GM21576 (cell line): ENCODE results near the gene OGT.
A peak's percentile ranks its signal among the peaks of the same experiment; 100 is the strongest.
"Not testable (repeated sequence)": the region's sequence is repeated elsewhere in the genome, so short reads cannot be mapped to it uniquely, and the experiment has no call there.

Experiments
- ATAC-seq: cut with Tn5 transposase; IDR thresholded peaks from one replicate; pipeline ENCODE4 v1.9.1; 2021; ENCODE audit warnings: mild to moderate bottlenecking, moderate library complexity; ENCODE audit not compliant: unreplicated experiment

The OGT gene

DNA sequence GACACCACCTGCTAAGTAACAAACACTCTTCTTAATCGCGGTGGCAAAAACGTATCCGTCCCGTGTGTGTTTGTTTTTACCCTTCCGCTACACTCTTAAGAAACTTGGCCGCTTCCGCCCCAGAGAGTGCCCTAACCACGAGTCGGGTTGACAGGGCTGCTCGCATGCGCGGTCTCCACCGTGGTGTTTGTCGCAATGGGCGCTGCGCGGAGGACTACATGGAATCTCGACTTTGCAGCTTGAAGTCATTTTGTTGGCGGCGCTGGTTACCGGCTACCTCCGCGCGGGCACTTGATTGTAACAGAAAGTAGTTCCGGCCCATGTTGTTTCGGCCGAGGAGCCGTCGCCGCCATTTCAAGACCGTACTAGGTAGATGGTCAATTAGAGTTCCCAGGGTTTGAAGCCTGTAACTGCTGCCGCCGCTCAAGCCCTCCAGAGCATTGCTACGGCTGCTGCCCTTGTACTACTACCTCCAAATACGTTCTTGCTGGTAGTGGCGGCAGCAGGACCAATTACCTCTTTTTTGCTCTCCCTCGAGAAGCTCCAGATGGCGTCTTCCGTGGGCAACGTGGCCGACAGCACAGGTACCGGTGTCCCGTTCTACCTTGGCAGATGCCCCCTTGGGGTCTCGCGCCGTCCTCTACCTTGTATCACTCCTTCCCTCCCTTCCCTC is at the start of gene OGT:
Gene OGT (plus strand): TSS at position 352 of the 673 bp plus-strand sequence. CDS start 196 bp downstream, at position 548.
- ATAC-seq: peak; percentile 66

GRCh38 chrX:71487814-71488213 is 45.1 kb upstream of the OGT start:
- ATAC-seq: no peak

DNA sequence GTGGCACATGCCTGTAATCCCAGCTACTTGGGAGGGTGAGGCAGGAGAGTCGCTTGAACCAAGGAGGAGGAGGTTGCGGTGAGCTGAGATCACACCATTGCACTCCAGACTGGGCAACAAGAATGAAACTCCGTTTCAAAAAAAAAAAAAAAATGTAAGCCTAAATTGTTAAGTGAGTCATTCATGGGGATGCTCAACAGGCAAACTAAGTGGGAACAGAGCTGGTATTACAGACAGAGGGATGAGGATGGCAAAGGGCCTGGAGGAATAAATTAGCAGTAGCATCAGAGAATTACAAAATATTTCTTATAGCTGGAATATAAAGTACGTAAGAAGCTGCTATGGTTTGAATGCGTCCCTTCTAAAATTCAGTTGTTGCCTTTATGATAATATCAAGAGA is 43.4 kb upstream of the OGT start:
- no peak for ATAC-seq

- no peak for ATAC-seq
Observed at GRCh38 chrX:71492231-71493065, 40.5 kb upstream of the OGT start.

- ATAC-seq: no peak
Observed at GRCh38 chrX:71493111-71493613, 39.7 kb upstream of the OGT start.

GRCh38 chrX:71495979-71496378 is 36.9 kb upstream of the OGT start:
- ATAC-seq: not testable (repeated sequence)

GRCh38 chrX:71496476-71496875 is 36.4 kb upstream of the OGT start:
- no peak for ATAC-seq

DNA sequence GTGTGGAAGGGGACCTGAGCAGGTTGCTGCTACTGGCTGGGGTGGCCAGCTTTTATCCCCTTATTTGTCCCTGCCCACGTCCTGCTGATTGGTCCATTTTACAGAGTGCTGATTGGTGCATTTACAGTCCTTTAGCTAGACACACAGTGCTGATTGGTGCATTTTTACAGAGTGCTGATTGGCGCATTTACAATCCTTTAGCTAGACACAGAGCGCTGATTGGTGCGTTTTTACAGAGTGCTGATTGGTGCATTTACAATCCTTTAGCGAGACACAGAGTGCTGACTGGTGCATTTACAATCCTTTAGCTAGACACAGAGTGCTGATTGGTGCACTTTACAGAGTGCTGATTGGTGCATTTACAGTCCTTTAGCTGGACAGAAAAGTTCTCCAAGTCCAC is 30.8 kb upstream of the OGT start:
- not testable (repeated sequence) for ATAC-seq

DNA sequence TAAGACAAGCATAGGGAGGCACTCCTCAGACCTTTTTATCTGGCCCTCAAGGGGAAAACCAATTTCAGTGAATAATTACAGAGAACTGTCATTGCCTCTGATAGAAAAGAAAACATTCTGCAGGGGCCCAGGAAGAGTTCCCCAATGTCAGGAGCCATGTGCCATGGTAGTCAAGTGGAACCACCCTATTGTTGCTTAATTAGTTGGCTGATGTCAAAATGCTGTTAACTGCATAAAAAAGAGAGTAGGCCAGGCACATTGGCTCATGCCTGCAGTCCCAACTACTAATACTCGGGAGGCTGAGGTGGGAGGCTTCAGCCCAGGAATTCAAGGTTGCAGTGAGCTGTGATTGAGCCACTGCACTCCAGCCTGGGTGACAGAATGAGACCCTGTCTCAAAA is 28.6 kb upstream of the OGT start:
- ATAC-seq: no peak

- ATAC-seq: no peak
Observed at GRCh38 chrX:71509289-71509688, 23.6 kb upstream of the OGT start.

DNA sequence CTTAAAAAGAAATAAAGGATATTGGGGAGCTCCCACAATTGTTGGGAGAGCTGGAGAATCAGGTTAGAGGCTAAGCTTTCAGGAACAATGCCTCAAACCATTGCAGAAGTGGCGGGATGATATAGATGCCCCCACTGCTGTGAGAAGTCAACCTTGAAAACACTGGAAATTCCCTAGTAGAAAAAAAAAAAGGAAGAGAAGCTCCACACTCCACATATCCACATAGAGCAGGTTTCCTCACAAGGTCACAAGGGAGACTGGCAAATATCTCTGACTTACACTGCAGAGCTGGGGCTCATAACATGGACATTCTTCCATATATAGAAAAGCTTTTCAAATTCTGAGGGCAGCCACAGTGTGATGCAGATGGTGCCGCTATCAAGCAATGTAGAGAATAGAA is 22.7 kb upstream of the OGT start:
- no peak for ATAC-seq

DNA sequence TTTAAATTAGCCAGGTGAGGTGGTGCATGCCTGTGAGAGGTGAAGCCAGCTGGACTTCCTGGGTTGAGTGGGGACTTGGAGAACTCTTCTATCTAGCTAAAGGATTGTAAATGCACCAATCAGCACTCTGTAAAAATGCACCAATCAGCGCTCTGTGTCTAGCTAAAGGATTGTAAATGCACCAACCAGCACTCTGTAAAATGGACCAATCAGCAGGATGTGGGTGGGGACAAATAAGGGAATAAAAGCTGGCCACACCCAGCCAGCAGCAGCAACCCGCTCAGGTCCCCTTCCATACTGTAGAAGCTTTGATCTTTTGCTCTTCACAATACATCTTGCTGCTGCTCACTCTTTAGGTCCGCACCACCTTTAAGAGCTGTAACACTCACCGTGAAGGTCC is 19.2 kb upstream of the OGT start:
- ATAC-seq: not testable (repeated sequence)

DNA sequence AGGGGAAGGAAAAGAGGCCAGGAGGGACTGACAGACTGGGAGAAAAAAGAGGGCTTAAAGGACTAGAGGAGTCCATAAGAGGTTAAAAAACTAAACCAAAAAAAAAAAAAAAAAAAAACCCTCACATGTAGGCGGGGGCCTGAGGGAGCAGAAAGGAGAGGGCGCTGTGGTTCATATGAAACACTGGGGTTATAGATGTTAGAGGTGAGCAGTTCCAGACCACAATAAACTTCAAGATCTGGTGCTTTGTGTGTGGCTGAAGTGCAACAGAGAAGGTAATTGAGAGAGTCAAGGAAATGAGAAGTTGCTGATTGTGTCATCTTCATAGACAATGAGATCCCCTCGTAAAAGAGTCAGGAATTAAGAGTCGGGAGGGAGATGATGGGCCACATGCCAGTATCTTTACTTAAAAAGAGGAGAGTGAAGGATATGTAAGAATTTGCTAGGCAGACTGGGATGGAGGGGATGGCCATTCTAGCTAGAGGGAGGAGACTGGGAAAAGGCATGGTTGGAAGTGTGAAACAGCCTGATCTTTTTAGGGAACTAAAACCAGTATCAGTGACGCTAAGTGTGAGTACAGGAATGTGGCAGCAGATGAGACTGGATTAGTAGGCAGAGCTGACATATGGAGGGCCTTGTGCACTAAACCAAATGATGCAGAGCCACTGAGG is 18.4 kb upstream of the OGT start:
- peak; percentile 91 for ATAC-seq

DNA sequence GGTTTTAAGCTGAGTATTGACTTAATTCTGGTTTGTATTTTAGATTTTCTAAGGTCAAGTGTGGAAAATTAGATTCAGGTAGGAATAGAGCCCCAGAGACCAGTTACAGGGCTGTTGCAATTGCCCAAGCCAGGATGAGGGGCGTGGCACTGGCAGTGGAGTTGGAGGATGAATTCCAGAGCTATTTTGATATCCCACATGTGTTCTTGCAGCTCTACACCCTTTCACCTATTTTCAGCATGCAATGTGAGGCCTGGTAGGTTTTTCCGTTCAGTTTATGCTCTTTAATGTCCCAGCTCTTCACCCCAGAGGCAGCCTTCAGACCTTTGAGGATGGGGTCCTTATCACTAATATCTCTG is 17.9 kb upstream of the OGT start:
- ATAC-seq: no peak

DNA sequence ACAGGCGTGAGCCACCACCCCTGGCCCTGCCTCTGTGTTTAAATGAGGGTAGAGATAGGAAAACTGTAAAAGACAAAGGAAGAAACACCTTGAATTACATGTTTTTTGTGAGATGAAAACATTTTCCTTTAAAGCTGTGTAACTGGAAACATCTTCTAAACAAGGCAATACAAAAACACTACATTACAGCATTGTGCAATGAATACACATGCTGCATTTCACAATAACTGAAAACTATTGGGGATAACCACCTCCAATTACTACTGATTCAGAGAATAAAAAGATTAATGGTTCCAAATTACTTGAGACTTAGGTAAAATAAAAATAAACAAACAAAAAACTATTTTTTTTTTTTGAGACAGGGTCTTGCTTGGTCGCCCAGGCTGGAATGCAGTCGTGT is 7.6 kb upstream of the OGT start:
- ATAC-seq: no peak

DNA sequence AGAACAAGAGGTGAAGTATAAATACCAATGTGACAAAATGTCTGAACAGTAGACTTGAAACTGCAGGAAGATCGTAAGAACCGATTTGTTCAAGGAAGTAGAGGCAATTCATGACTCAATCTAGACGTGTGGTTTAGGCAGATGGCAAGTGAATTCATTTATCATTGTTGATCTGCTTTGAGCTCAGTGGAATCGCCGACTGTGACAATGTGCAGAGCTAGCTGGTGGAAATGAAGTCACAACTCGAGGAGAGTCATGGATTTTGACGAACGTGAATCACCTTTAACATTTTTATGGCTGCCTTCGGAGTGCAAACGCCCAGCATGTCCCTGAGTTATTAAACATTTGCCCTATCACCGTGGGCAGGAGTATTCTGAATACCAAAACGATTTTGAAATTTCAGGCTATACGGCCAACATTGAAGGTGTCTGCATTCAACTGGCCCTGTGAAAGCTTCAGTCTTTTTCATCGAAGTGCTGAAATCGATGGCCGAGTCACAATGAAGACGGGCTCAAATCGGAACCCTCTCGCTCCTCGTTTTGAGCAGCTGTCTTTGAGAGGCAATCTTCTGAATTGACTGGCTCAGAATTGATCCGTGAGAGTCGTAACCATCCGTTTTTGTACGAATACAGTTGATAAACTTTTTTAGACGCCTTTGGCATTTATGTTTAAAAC is 689 bp upstream of the OGT start:
- peak; percentile 4 for ATAC-seq

DNA sequence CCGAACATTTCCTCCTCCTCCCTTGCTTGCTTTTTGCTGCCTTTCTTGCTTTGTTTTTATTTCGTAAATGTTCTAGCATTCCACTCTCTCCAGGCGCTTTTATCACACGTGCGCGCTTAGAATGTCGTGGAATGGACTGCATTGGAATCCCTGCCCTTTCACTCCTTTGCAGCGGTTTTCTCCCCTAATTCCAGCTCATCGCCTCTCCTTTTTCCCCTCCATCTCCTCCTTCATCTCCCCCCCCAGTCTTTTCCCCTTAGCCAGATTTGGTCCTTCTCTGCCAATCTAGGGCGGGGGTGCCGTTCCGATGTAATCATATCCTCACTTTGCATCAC is 579 bp downstream of the OGT start:
- ATAC-seq: no peak

GRCh38 chrX:71533851-71534561 is 1.1 kb downstream of the OGT start:
- no peak for ATAC-seq

DNA sequence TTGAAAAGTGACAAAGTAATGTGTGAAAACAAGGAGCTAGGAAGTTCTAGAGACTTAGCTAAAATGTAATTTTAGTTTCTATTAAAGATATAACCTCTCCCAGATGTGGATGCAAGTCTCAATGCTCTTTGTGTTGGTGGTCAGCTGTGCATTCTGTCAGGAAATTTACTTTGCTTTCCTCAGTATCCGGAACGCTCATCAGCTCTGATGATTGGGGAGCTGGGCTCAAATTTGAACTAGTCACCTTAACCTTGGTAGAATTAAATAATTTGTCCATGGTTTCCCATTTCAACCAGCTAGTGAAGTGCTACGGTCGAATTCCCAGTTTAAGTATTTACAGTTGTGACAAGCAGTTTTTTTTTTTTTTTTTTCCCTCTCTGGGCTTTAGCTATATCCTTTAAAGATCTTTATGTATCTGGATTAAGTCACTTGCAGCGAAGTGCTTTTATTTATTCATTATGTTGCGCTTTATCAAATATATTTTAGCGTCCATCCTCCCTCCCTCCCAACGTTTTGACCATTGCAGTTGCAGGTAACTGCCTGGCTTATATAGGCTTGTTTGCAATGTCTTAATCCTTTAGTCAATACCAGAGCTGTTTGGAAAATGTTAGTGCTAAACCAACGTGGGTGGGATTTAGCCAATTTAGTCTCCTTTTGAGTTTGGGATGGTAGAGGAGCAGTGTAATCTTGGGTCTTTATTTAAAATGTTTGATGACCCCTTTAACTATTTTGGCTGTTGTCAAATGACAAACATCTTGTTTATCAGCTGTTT is 2.1 kb downstream of the OGT start:
- no peak for ATAC-seq

DNA sequence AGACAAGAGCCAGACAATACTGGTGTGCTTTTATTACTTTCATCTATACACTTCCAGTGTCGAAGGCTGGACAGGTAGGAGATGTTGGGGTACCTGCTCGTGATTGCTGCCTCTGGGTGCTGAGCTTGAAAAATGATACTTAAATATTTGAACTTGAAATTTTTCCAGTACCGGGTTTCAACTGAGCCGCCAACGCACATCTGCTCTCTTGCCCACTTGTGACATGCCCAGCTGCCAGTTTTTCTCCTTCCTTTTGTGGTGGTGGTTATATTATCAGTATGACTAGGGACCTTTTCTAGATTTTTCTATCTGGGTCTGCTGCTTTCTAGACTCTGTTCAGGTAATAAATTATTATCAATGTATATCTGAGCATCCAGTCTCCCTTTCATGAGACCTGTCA is 3.4 kb downstream of the OGT start:
- no peak for ATAC-seq
